Trophoblast cell (in vitro differentiated cells and primary cell): Measurements from ENCODE around the gene NUTM2E.
"Not testable (repeated sequence)": the region's sequence is repeated elsewhere in the genome, so short reads cannot be mapped to it uniquely, and the experiment has no call there.

Source experiments
- DNase-seq, 2 donors: peaks; one replicate each; pipeline ENCODE4 v3.0.0-alpha.2; 2016
- H2AFZ ChIP-seq: 2 replicates; pipeline ENCODE4 v1.6.1; 2013; ENCODE audit warnings: low read length, moderate library complexity, mild to moderate bottlenecking; ENCODE audit not compliant: insufficient read depth, poor library complexity
- H2AK5ac ChIP-seq: 2 replicates; pipeline ENCODE4 v1.6.1; 2013; ENCODE audit warnings: mild to moderate bottlenecking, low read length
- H2BK120ac ChIP-seq: 2 replicates; pipeline ENCODE4 v1.6.1; 2013; ENCODE audit warnings: low read length, mild to moderate bottlenecking, moderate library complexity; ENCODE audit not compliant: insufficient read depth, poor library complexity
- H2BK12ac ChIP-seq: 2 replicates; pipeline ENCODE4 v1.6.1; 2013; ENCODE audit warnings: mild to moderate bottlenecking, low read length, moderate library complexity
- H2BK5ac ChIP-seq: 2 replicates; pipeline ENCODE4 v1.6.1; 2013; ENCODE audit warnings: low read length, low read depth, moderate library complexity, mild to moderate bottlenecking; ENCODE audit not compliant: poor library complexity
- H3K14ac ChIP-seq: 2 replicates; pipeline ENCODE4 v1.6.1; 2013; ENCODE audit warnings: mild to moderate bottlenecking, low read length
- H3K18ac ChIP-seq: 2 replicates; pipeline ENCODE4 v1.6.1; 2013; ENCODE audit warnings: mild to moderate bottlenecking, low read length
- H3K23ac ChIP-seq: 2 replicates; pipeline ENCODE4 v1.6.1; 2013; ENCODE audit warnings: low read length
- H3K27ac ChIP-seq: 2 replicates; pipeline ENCODE4 v1.5.1; 2013; ENCODE audit warnings: low read depth, mild to moderate bottlenecking, inconsistent platforms, low read length, moderate library complexity
- H3K27me3 ChIP-seq: 2 replicates; pipeline ENCODE4 v1.6.1; 2013; ENCODE audit warnings: inconsistent platforms, mild to moderate bottlenecking, low read length, moderate library complexity; ENCODE audit not compliant: insufficient read depth
- H3K36me3 ChIP-seq, 2 experiments: 1 replicate in 1 of 2; 2 replicates in 1 of 2; pipeline ENCODE4 v1.6.1; 2013; ENCODE audit warnings: low read length in 2 of 2, mild to moderate bottlenecking in 2 of 2, moderate library complexity in 1 of 2; ENCODE audit not compliant: insufficient read depth in 2 of 2, control insufficient read depth in 1 of 2
- H3K4ac ChIP-seq: 2 replicates; pipeline ENCODE4 v1.6.1; 2013; ENCODE audit warnings: low read depth, mild to moderate bottlenecking, low read length, moderate library complexity
- H3K4me1 ChIP-seq, 2 experiments: 1 replicate in 1 of 2; 2 replicates in 1 of 2; pipeline ENCODE4 v1.6.1; 2013; ENCODE audit warnings: low read length in 2 of 2, mild to moderate bottlenecking in 2 of 2, moderate library complexity in 1 of 2; ENCODE audit not compliant: insufficient read depth in 2 of 2, control insufficient read depth in 1 of 2
- H3K4me2 ChIP-seq: 2 replicates; pipeline ENCODE4 v1.6.1; 2013; ENCODE audit warnings: inconsistent platforms, mild to moderate bottlenecking, low read length, moderate library complexity
- H3K4me3 ChIP-seq: 2 replicates; pipeline ENCODE4 v1.5.1; 2013; ENCODE audit warnings: mild to moderate bottlenecking, low read depth, low read length, inconsistent platforms
- H3K79me1 ChIP-seq: one replicate; pipeline ENCODE4 v1.6.1; 2013; ENCODE audit warnings: low read length
- H3K79me2 ChIP-seq: 2 replicates; pipeline ENCODE4 v1.6.1; 2013; ENCODE audit warnings: low read length, mild to moderate bottlenecking; ENCODE audit not compliant: control insufficient read depth, insufficient read depth, poor library complexity
- H3K9ac ChIP-seq: 2 replicates; pipeline ENCODE4 v1.6.1; 2013; ENCODE audit warnings: mild to moderate bottlenecking, low read length
- H3K9me3 ChIP-seq: 2 replicates; pipeline ENCODE4 v1.6.1; 2013; ENCODE audit warnings: low read depth, mild to moderate bottlenecking, control low read depth, inconsistent platforms, low read length; ENCODE audit not compliant: insufficient read depth
- H4K12ac ChIP-seq: 2 replicates; pipeline ENCODE4 v1.6.1; 2013; ENCODE audit warnings: low read depth, mild to moderate bottlenecking, low read length, moderate library complexity
- H4K8ac ChIP-seq: 2 replicates; pipeline ENCODE4 v1.6.1; 2013; ENCODE audit warnings: low read depth, mild to moderate bottlenecking, low read length, moderate library complexity
- H4K91ac ChIP-seq: one replicate; pipeline ENCODE4 v1.6.1; 2013; ENCODE audit warnings: low read depth, mild to moderate bottlenecking, low read length, moderate library complexity
- WGBS: extraction: QIAGEN DNeasy Blood & Tissue Kit; methylation state at CpG from one replicate; pipeline ENCODE4 v1.1.7; 2013; ENCODE audit warnings: missing lambda C conversion rate; ENCODE audit not compliant: insufficient read length, insufficient coverage; ENCODE audit errors: extremely low coverage; 5-methylcytosine and 5-hydroxymethylcytosine counted together

The NUTM2E gene

DNA sequence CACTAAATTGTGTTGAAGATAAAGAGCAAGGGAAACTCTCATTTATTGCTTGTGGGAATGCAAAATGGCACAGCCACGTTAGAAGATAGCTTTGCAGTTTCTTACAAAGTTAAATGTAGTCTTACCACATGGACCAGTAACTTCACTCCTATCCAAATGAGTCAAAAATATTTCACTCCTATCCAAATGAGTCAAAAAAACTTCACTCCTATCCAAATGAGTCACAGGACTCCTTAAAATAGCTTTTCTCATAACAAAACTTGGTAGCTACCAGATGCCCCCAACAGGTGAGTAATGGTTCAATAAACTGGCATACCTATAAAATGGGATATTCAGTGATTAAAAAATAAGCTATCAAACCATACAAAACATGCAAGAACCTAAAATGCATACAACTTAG is 27.2 kb upstream of the NUTM2E start:
- H2BK12ac ChIP-seq, H2AK5ac ChIP-seq, H3K36me3 ChIP-seq, H2BK5ac ChIP-seq, H2AFZ ChIP-seq, H3K79me2 ChIP-seq, H3K23ac ChIP-seq, H3K14ac ChIP-seq, H3K27me3 ChIP-seq, H3K4me2 ChIP-seq, H3K4me1 ChIP-seq, H3K9ac ChIP-seq, DNase-seq, H3K4me3 ChIP-seq, H2BK120ac ChIP-seq, H4K8ac ChIP-seq, H3K9me3 ChIP-seq, H4K12ac ChIP-seq, H3K4ac ChIP-seq, H3K18ac ChIP-seq, H4K91ac ChIP-seq, H3K79me1 ChIP-seq, H3K27ac ChIP-seq: not testable (repeated sequence)
- WGBS, result no CpG with 5 or more reads among the region's 1 CpG

DNA sequence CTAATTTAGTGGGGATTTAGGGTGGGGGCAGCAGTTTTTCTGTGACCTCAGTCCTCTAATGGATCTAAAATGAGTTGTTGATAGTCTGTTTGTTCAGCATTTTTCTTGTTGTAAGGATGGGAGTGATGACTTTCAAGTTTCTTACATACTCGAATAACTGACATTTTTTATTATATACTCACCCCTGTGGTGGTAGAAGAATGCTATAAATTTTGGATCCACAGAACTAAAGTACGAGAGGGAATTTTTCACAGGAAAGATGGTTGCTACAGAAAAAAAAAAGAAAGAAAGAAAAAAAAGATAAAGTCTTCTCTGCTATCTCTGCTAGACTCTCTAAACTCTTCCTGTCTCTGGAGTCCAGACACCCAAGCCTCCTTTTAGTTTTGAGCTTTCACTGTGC is 20.7 kb upstream of the NUTM2E start:
- not testable (repeated sequence) for H4K8ac ChIP-seq, DNase-seq
- no CpG with 5 or more reads among the region's 2 CpGs for WGBS

DNA sequence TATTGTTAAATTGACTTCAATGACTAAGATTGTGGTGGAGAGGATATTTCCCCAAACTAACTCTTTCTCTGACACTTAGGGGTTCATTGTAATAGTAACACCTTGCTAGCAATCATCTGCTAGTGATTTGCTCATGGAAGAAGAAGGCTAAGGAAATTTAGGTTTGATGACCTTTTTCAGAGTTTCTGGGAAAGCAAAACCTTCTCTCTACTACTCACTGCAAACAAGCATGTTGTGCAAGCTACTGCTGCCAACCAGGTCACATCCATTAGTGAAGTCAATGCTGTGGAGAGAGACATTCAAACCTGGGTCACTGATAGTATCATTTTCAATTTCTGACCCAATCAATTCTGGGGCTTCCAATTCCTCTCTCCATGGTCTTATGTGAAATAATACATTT is 14.6 kb upstream of the NUTM2E start:
- not testable (repeated sequence) for H3K9me3 ChIP-seq, DNase-seq, H3K27ac ChIP-seq, H2AFZ ChIP-seq, H3K14ac ChIP-seq, H2AK5ac ChIP-seq, H3K18ac ChIP-seq, H2BK5ac ChIP-seq, H3K79me1 ChIP-seq, H3K4me1 ChIP-seq, H3K4me2 ChIP-seq, H4K91ac ChIP-seq, H3K36me3 ChIP-seq, H3K4me3 ChIP-seq, H3K4ac ChIP-seq, H4K8ac ChIP-seq, H2BK12ac ChIP-seq, H3K23ac ChIP-seq, H3K27me3 ChIP-seq, H3K9ac ChIP-seq, H3K79me2 ChIP-seq, H2BK120ac ChIP-seq, H4K12ac ChIP-seq

More for the DNA sequence above, 20.7 kb upstream of the NUTM2E start:
- not testable (repeated sequence) for H2BK120ac ChIP-seq, H2BK12ac ChIP-seq, H3K4me2 ChIP-seq, H3K4me3 ChIP-seq, H3K9me3 ChIP-seq, H2BK5ac ChIP-seq, H3K4me1 ChIP-seq, H3K14ac ChIP-seq, H4K12ac ChIP-seq, H3K27me3 ChIP-seq, H2AK5ac ChIP-seq, H3K36me3 ChIP-seq, H3K27ac ChIP-seq, H3K18ac ChIP-seq, H3K79me2 ChIP-seq, H4K91ac ChIP-seq, H3K23ac ChIP-seq, H2AFZ ChIP-seq, H3K9ac ChIP-seq, H3K79me1 ChIP-seq, H3K4ac ChIP-seq

DNA sequence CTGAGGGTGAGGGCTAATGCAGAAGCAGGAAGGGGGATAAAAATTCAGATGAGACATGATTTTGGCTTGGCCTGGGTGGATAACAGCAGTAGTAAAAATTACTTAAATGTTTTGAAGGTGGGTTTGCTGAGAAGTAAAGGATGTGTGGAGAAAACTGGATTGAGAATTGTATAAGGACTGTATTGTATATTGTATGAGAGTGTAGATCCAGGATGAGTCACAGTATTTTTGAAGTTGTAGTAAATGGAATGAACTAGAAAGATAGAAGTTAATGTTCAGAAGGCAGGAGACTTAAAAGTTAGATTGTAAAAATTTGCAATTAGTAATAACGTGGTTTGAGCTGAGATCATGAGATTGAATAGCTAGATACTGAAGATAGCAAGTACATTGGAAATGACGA is 10.2 kb upstream of the NUTM2E start:
- H3K4me3 ChIP-seq, H3K18ac ChIP-seq, H3K36me3 ChIP-seq, H4K91ac ChIP-seq, H2AFZ ChIP-seq, H3K27me3 ChIP-seq, H3K4me2 ChIP-seq, DNase-seq, H2AK5ac ChIP-seq, H3K9me3 ChIP-seq, H3K79me2 ChIP-seq, H3K4ac ChIP-seq, H3K14ac ChIP-seq, H3K9ac ChIP-seq, H2BK5ac ChIP-seq, H3K27ac ChIP-seq, H2BK12ac ChIP-seq, H3K79me1 ChIP-seq, H3K23ac ChIP-seq, H2BK120ac ChIP-seq, H4K12ac ChIP-seq, H4K8ac ChIP-seq, H3K4me1 ChIP-seq: not testable (repeated sequence)
- no CpG with 5 or more reads among the region's 2 CpGs for WGBS

DNA sequence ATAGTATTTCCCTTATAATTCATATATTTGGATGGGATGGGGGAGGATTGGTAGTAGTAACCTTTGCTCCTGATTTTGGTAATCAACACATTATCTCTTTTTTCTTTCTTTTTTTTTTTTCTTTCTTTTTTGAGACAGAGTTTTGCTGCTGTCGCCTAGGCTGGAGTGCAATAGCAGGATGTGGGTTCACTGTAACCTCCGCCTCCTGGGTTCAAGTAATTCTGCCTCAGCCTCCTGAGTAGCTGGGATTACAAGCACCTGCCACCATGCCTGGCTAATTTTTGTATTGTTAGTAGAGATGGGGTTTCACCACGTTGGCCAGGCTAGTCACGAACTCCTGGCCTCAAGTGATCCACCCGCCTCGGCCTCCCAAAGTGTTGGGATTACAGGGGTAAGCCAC is 3.2 kb upstream of the NUTM2E start:
- not testable (repeated sequence) for H2BK120ac ChIP-seq, H3K4me1 ChIP-seq, H4K12ac ChIP-seq, H3K23ac ChIP-seq, H3K36me3 ChIP-seq, H3K79me1 ChIP-seq, H4K8ac ChIP-seq, H3K27ac ChIP-seq, H3K79me2 ChIP-seq, H3K4me3 ChIP-seq, H3K18ac ChIP-seq, H3K9ac ChIP-seq, DNase-seq, H3K9me3 ChIP-seq, H3K4ac ChIP-seq, H3K4me2 ChIP-seq, H2BK5ac ChIP-seq, H2BK12ac ChIP-seq, H2AK5ac ChIP-seq, H4K91ac ChIP-seq, H3K27me3 ChIP-seq, H3K14ac ChIP-seq, H2AFZ ChIP-seq
- no CpG with 5 or more reads among the region's 6 CpGs for WGBS
